Measurements from ENCODE around the gene PRAMEF2.
"Not testable (repeated sequence)": the region's sequence is repeated elsewhere in the genome, so short reads cannot be mapped to it uniquely, and the experiment has no call there.

DNA sequence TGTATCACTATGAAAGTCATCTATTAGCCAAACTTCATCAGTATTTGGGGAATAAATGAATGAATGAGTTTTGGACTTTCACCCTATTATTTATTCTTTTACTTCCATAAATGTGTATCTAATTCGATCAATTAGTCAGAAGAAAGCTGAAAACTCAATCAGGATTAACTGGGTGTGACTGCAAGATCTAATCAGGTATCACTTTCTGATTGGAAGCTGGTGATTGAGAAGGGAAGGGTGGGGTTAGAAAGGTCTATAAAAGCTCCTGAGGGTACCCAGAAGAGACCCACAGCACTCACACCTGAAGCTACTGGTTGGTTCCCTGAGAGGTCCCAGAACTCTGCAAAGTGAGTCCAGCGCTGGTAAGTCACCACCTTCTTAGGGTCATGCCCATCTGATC lies at the start of gene PRAMEF2:
- TF ChIP-seq, protein P1, sequence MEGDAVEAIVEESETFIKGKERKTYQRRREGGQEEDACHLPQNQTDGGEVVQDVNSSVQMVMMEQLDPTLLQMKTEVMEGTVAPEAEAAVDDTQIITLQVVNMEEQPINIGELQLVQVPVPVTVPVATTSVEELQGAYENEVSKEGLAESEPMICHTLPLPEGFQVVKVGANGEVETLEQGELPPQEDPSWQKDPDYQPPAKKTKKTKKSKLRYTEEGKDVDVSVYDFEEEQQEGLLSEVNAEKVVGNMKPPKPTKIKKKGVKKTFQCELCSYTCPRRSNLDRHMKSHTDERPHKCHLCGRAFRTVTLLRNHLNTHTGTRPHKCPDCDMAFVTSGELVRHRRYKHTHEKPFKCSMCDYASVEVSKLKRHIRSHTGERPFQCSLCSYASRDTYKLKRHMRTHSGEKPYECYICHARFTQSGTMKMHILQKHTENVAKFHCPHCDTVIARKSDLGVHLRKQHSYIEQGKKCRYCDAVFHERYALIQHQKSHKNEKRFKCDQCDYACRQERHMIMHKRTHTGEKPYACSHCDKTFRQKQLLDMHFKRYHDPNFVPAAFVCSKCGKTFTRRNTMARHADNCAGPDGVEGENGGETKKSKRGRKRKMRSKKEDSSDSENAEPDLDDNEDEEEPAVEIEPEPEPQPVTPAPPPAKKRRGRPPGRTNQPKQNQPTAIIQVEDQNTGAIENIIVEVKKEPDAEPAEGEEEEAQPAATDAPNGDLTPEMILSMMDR (IDR thresholded peaks at IDR 0.05) = not testable (repeated sequence)
- not testable (repeated sequence) for TF ChIP-seq POLR2A (IDR thresholded peaks at IDR 0.05)
